HG03175 (cell line): ENCODE data around the gene SLC36A4.
A peak's percentile ranks its signal among the peaks of the same experiment; 100 is the strongest.
"Not testable (repeated sequence)": the region's sequence is repeated elsewhere in the genome, so short reads cannot be mapped to it uniquely, and the experiment has no call there.

Source experiments
- ATAC-seq: cut with Tn5 transposase; IDR thresholded peaks from one replicate; pipeline ENCODE4 v1.9.1; 2021; ENCODE audit warnings: mild to moderate bottlenecking, moderate library complexity; ENCODE audit not compliant: unreplicated experiment

SLC36A4 gene

GRCh38 chr11:93194673-93195291 lies 3.0 kb downstream of the SLC36A4 start:
- no peak for ATAC-seq

- no peak for ATAC-seq
Measured at GRCh38 chr11:93193731-93194130, 4.1 kb downstream of the SLC36A4 start.

- ATAC-seq: no peak
Measured at GRCh38 chr11:93192163-93192562, 5.6 kb downstream of the SLC36A4 start.

GRCh38 chr11:93189462-93189861 lies 8.3 kb downstream of the SLC36A4 start:
- no peak for ATAC-seq

- ATAC-seq: no peak
Measured at GRCh38 chr11:93188726-93189125, 9.1 kb downstream of the SLC36A4 start.

GRCh38 chr11:93187290-93187689 lies 10.5 kb downstream of the SLC36A4 start:
- no peak for ATAC-seq

GRCh38 chr11:93177891-93178290 lies 19.9 kb downstream of the SLC36A4 start:
- ATAC-seq: not testable (repeated sequence)

GRCh38 chr11:93169950-93170561 lies 27.7 kb downstream of the SLC36A4 start:
- no peak for ATAC-seq

GRCh38 chr11:93169143-93169542 lies 28.6 kb downstream of the SLC36A4 start:
- ATAC-seq: no peak

- peak; percentile 51 for ATAC-seq
Measured at GRCh38 chr11:93166862-93167261, 30.9 kb downstream of the SLC36A4 start.

GRCh38 chr11:93166194-93166593 lies 31.6 kb downstream of the SLC36A4 start:
- peak; percentile 52 for ATAC-seq

GRCh38 chr11:93160808-93161207 lies 37.0 kb downstream of the SLC36A4 start:
- ATAC-seq: no peak

GRCh38 chr11:93160156-93160555 lies 37.6 kb downstream of the SLC36A4 start:
- ATAC-seq: no peak

GRCh38 chr11:93159721-93160120 lies 38.1 kb downstream of the SLC36A4 start:
- ATAC-seq: no peak

- no peak for ATAC-seq
Measured at GRCh38 chr11:93155738-93156137, 42.1 kb downstream of the SLC36A4 start.

- ATAC-seq: no peak
Measured at GRCh38 chr11:93145390-93145915, 52.3 kb downstream of the SLC36A4 start.

GRCh38 chr11:93143800-93144199 lies 54.0 kb downstream of the SLC36A4 start:
- ATAC-seq: no peak

GRCh38 chr11:93143186-93143585 lies 54.6 kb downstream of the SLC36A4 start:
- no peak for ATAC-seq

GRCh38 chr11:93133488-93134109 lies 64.2 kb downstream of the SLC36A4 start:
- ATAC-seq: no peak

- ATAC-seq: no peak
Measured at GRCh38 chr11:93132836-93133235, 65.0 kb downstream of the SLC36A4 start.

- no peak for ATAC-seq
Measured at GRCh38 chr11:93131709-93132108, 66.1 kb downstream of the SLC36A4 start.

- no peak for ATAC-seq
Measured at GRCh38 chr11:93128574-93128973, 69.2 kb downstream of the SLC36A4 start.
